ENCODE measurements around the gene RRAS. TPM values are rescaled to one million over a fixed set of nuclear protein-coding genes. Genes with fewer than 3 reads are reported as not detected.

The RRAS gene
- total RNA-seq, 4 donors from 2014 or later, result 17.2 to 48.0 (median 32.4) TPM

GRCh38 chr19:49683814-49684250 lies 43.9 kb upstream of the RRAS start:
- Histone ChIP-seq H3K4me1 (peaks cover 0 to 22% (median 13%) of the 10 kb centered on the region in 4 donors), H3K36me3 (peaks cover 0 to 70% (median 0%) of the 10 kb centered on the region in 3 donors), H3K9me3 (no peaks in the 10 kb centered on the region), H3K27ac (no peak overlapping the region), H3K27me3 (no peaks in the 10 kb centered on the region), H3K4me3 (no peak overlapping the region)
- no peak for DNase-seq
- TF ChIP-seq POLR2A (IDR thresholded peaks at IDR 0.05) (no peak), CTCF (IDR thresholded peaks at IDR 0.05) (no peak)

GRCh38 chr19:49682274-49682673 lies 42.3 kb upstream of the RRAS start:
- H3K4me3 ChIP-seq, result no peak overlapping the region
- H3K36me3 ChIP-seq, result peaks cover 0 to 59% (median 0%) of the 10 kb centered on the region in 3 donors
- no peaks in the 10 kb centered on the region for H3K9me3 ChIP-seq
- no peak for TF ChIP-seq POLR2A (IDR thresholded peaks at IDR 0.05)
- no peak for TF ChIP-seq CTCF (IDR thresholded peaks at IDR 0.05)
- H3K27ac ChIP-seq, result no peak overlapping the region
- H3K4me1 ChIP-seq, result peaks cover 0 to 35% (median 17%) of the 10 kb centered on the region in 4 donors
- H3K27me3 ChIP-seq, result no peaks in the 10 kb centered on the region
- DNase-seq, result no peak

DNA sequence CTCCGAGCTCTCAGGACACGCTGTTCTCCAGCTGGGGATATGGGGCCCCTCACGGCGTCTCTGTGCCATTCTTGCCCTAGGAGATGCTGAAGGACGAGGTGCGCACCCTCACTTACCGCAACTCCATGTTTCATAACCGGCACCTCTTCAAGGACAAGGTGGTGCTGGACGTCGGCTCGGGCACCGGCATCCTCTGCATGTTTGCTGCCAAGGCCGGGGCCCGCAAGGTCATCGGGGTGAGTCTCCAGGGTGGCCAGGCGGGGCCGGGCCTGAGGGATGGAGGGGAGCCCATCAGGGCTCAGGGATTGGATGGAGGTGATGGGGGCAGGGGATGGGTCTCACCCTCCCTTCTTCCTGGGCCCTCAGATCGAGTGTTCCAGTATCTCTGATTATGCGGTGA lies 41.9 kb upstream of the RRAS start:
- no peak for DNase-seq
- H3K36me3 ChIP-seq, result peaks cover 0 to 55% (median 0%) of the 10 kb centered on the region in 3 donors
- TF ChIP-seq CTCF (IDR thresholded peaks at IDR 0.05), result no peak
- TF ChIP-seq POLR2A (IDR thresholded peaks at IDR 0.05), result no peak

DNA sequence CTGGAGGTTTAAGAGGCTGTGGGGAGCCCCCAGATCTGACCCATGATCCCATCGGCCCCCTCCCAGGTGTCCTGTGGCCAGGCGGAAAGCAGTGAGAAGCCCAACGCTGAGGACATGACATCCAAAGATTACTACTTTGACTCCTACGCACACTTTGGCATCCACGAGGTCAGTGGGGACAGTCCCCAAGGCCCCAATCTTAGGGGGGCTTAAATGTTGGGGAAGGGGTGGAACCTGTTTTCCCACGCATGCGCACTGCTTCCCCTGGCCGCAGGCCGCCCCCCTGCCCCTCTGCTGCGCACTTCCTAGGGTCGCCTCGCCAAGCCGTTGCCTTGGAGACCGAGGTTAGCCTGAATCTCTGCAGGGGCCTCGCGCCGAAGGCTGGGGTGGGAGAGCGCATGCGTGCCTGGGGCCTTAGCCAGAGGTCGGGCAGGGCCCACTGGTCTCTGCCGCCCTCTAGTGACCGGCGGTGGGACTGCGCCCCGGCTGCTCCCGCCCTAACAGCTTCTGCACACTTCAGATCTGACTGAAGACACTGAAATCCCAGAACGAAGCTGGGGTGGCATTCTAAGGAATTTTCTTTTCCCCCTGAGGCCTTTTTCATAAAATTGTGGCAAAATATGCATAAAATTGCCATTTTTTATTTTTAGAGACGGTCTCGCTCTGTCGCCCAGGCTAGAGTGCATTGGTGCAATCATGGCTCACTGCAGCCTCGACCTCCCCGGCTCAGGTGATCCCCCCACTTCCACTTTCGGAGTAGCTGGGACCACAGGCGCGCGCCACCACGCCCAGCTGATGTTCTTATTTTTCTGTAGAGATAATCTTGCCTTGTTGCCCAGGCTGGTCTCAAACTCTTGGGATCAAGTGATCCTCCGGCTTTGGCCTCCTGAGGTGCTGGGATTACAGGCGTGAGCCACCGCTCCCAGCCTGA lies 40.7 kb upstream of the RRAS start:
- H3K9me3 ChIP-seq, result no peaks in the 10 kb centered on the region
- DNase-seq, result peak; percentile 81 to 95 (median 94)
- peak overlapping the region; percentile 18 to 72 (median 54) for H3K27ac ChIP-seq
- TF ChIP-seq POLR2A (IDR thresholded peaks at IDR 0.05) (no peak), CTCF (IDR thresholded peaks at IDR 0.05) (peak; percentile 98 to 100 (median 98))
- H3K36me3 ChIP-seq, result peaks cover 0 to 44% (median 0%) of the 10 kb centered on the region in 3 donors
- no peaks in the 10 kb centered on the region for H3K27me3 ChIP-seq
- peak overlapping the region in 3 of 4 donors; percentile 28 to 43 (median 34) for H3K4me3 ChIP-seq
- peaks cover 0 to 39% (median 17%) of the 10 kb centered on the region in 4 donors for H3K4me1 ChIP-seq

More for the DNA sequence above, 41.9 kb upstream of the RRAS start:
- H3K4me3 ChIP-seq, result no peak overlapping the region
- H3K9me3 ChIP-seq, result no peaks in the 10 kb centered on the region
- H3K4me1 ChIP-seq, result peaks cover 0 to 35% (median 17%) of the 10 kb centered on the region in 4 donors
- H3K27me3 ChIP-seq, result no peaks in the 10 kb centered on the region
- H3K27ac ChIP-seq, result no peak overlapping the region

- H3K27ac ChIP-seq, result peak overlapping the region; percentile 18 to 94 (median 54)
- no peaks in the 10 kb centered on the region for H3K27me3 ChIP-seq
- peaks cover 0 to 40% (median 17%) of the 10 kb centered on the region in 4 donors for H3K4me1 ChIP-seq
- H3K9me3 ChIP-seq, result no peaks in the 10 kb centered on the region
- H3K36me3 ChIP-seq, result peaks cover 0 to 36% (median 0%) of the 10 kb centered on the region in 3 donors
- DNase-seq, result no peak
- no peak overlapping the region for H3K4me3 ChIP-seq
- TF ChIP-seq POLR2A (IDR thresholded peaks at IDR 0.05) (no peak), CTCF (IDR thresholded peaks at IDR 0.05) (no peak)
Observed at GRCh38 chr19:49679771-49680413, 39.9 kb upstream of the RRAS start.

All from Peyer's patch (tissue), 4 donors.